ENCODE measurements around the gene CHAF1B. TPM values are rescaled to one million over a fixed set of nuclear protein-coding genes. Genes with fewer than 3 reads are reported as not detected.

The CHAF1B gene
- total and polyA plus RNA-seq, 7 donors = 0.68 to 12.6 (median 8.4) TPM

DNA sequence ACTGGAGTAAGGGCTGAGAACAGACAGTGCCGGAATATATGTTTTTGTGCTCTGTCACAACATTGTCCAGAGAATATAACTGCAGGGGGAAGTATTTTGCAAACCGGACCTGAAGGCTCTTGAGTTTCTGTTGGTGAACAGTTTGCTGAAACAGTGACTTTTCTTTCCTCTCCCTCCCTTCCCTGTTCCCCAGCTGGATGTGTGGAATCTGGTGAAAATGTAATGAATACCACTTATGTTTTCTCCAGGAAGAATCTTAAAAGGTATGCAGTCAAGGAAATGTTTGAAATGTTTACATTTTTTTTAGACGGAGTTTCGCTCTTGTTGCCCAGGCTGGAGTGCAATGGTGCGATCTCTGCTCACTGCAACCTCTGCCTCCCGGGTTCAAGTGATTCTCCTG, 23.4 kb downstream of the CHAF1B start:
- intact Hi-C loops (cut with DNase I) = loop anchor here in 1 of 2 donors (5.0 kb wide), 1 partner anchor 709 kb away; no protein-coding TSS in a partner anchor
- no peak overlapping the region for H3K4me3 ChIP-seq
- H3K4me1 ChIP-seq = no peaks in the 10 kb centered on the region
- no peaks in the 10 kb centered on the region for H3K27me3 ChIP-seq (ENCODE audit: insufficient read depth in 3 of 3, low read length in 2 of 3)
- 89 to 93% (median 90%) methylated on average over 6 of the region's 6 CpGs for WGBS, 3 donors
- DNase-seq (no peak), ATAC-seq (no peak)
- no peaks in the 10 kb centered on the region for H3K9me3 ChIP-seq
- peaks cover 0 to 84% of the 10 kb centered on the region in 2 donors for H3K36me3 ChIP-seq (ENCODE audit: insufficient read depth in 1 of 2, low read depth in 1 of 2)
- no peak overlapping the region for H3K27ac ChIP-seq
- TF ChIP-seq, protein P1, sequence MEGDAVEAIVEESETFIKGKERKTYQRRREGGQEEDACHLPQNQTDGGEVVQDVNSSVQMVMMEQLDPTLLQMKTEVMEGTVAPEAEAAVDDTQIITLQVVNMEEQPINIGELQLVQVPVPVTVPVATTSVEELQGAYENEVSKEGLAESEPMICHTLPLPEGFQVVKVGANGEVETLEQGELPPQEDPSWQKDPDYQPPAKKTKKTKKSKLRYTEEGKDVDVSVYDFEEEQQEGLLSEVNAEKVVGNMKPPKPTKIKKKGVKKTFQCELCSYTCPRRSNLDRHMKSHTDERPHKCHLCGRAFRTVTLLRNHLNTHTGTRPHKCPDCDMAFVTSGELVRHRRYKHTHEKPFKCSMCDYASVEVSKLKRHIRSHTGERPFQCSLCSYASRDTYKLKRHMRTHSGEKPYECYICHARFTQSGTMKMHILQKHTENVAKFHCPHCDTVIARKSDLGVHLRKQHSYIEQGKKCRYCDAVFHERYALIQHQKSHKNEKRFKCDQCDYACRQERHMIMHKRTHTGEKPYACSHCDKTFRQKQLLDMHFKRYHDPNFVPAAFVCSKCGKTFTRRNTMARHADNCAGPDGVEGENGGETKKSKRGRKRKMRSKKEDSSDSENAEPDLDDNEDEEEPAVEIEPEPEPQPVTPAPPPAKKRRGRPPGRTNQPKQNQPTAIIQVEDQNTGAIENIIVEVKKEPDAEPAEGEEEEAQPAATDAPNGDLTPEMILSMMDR (IDR thresholded peaks at IDR 0.05) = no peak

DNA sequence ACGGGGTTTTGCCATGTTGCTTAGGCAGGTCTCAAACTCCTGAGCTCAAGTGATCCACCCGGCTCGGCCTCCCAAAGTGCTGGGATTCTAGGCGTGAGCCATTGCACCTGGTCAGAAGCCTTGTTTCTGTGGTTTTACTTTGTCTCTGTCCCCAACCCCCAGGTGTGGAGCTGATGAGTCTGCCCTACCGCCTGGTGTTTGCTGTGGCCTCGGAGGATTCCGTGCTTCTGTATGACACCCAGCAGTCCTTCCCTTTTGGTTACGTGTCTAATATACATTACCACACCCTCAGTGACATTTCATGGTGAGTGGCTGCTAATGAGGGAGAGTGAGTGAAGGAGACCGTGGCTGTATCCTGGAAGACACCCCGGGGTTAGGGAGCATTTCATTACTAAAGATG, 26.1 kb downstream of the CHAF1B start:
- intact Hi-C loops (cut with DNase I) = no loop called here
- Histone ChIP-seq H3K27me3 (ENCODE audit: insufficient read depth in 3 of 3, low read length in 2 of 3) (no peaks in the 10 kb centered on the region), H3K9me3 (no peaks in the 10 kb centered on the region), H3K4me1 (no peaks in the 10 kb centered on the region), H3K27ac (no peak overlapping the region), H3K36me3 (ENCODE audit: insufficient read depth in 1 of 2, low read depth in 1 of 2) (peaks cover 0 to 85% of the 10 kb centered on the region in 2 donors), H3K4me3 (no peak overlapping the region)
- ATAC-seq (no peak), DNase-seq (peak in 1 of 2 donors; percentile 25)
- TF ChIP-seq, protein P1 (IDR thresholded peaks at IDR 0.05) = no peak
- 97 to 98% (median 97%) methylated on average over 10 of the region's 10 CpGs for WGBS, 3 donors

DNA sequence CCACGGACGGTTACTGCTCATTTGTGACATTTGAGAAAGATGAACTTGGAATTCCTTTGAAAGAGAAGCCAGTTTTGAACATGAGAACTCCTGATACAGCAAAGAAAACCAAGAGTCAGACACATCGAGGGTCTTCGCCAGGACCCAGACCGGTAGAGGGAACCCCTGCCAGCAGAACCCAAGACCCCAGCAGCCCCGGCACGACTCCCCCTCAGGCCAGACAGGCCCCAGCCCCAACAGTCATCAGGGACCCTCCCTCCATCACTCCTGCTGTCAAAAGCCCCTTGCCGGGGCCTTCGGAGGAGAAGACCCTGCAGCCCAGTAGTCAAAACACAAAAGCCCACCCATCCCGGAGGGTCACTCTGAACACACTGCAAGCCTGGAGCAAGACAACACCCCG, 27.7 kb downstream of the CHAF1B start:
- TF ChIP-seq, protein P1 (IDR thresholded peaks at IDR 0.05) = no peak
- ATAC-seq (no peak), DNase-seq (peak in 1 of 2 donors; percentile 31)
- intact Hi-C loops (cut with DNase I) = no loop called here
- Histone ChIP-seq H3K4me1 (no peaks in the 10 kb centered on the region), H3K27me3 (ENCODE audit: insufficient read depth in 3 of 3, low read length in 2 of 3) (no peaks in the 10 kb centered on the region), H3K36me3 (ENCODE audit: insufficient read depth in 1 of 2, low read depth in 1 of 2) (peaks cover 0 to 90% of the 10 kb centered on the region in 2 donors), H3K4me3 (no peak overlapping the region), H3K9me3 (no peaks in the 10 kb centered on the region), H3K27ac (no peak overlapping the region)
- WGBS, 3 donors = 90 to 96% (median 91%) methylated on average over 11 of the region's 11 CpGs

DNA sequence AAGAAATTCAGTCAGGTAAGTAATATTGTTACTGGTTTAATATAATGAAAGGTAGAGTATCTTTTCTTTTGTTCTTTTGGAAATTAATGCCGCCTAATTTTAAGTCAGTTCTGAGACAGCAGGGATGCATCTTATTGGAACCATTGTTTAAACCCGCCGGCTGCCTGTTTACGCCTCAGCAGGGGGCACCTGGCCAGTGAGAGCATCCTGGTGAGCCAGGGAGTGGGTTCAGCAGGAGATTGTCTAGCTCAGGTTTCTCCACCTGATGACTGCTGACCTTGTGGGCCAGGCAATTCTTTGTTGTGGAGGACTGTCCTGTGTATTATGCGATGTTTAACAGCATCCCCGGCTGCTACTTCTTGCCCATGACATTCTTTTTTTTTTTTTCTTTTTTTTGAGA, 30.2 kb downstream of the CHAF1B start:
- no peaks in the 10 kb centered on the region for H3K4me1 ChIP-seq
- no peak overlapping the region for H3K27ac ChIP-seq
- H3K9me3 ChIP-seq = no peaks in the 10 kb centered on the region
- intact Hi-C loops (cut with DNase I) = loop anchor here in 1 of 2 donors (5.0 kb wide), 1 partner anchor 512 kb away; no protein-coding TSS in a partner anchor
- no peaks in the 10 kb centered on the region for H3K27me3 ChIP-seq (ENCODE audit: insufficient read depth in 3 of 3, low read length in 2 of 3)
- DNase-seq (no peak), ATAC-seq (no peak)
- WGBS, 3 donors = 89 to 94% (median 93%) methylated on average over 6 of the region's 6 CpGs
- no peak overlapping the region for H3K4me3 ChIP-seq
- TF ChIP-seq, protein P1 (IDR thresholded peaks at IDR 0.05) = no peak
- H3K36me3 ChIP-seq (ENCODE audit: insufficient read depth in 1 of 2, low read depth in 1 of 2) = peaks cover 0 to 76% of the 10 kb centered on the region in 2 donors

DNA sequence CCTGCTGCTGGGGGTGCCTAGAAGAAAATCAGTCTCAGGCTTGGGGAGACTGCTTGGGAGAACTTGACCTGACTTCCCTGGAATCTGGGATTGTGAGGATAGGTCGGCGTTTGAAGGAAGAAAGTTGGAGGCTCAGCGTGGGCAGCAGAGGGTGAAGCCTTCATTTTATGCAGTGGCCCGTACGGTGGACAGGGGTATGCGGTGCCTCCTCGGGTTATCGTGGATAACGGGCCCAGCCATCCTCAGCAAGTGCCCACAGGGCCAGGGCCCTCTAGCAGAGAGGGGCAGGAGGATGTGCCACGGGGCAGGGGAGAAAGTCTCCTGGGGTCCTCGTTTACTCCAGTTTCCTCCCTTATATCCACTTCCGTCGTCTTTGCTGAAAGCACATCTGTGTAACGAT, 34.0 kb downstream of the CHAF1B start:
- DNase-seq = no peak
- WGBS, 3 donors = 88 to 90% (median 90%) methylated on average over 14 of the region's 14 CpGs
- Histone ChIP-seq H3K4me3 (no peak overlapping the region), H3K4me1 (no peaks in the 10 kb centered on the region), H3K9me3 (no peaks in the 10 kb centered on the region), H3K27me3 (ENCODE audit: insufficient read depth in 3 of 3, low read length in 2 of 3) (no peaks in the 10 kb centered on the region), H3K36me3 (ENCODE audit: insufficient read depth in 1 of 2, low read depth in 1 of 2) (peaks cover 0 to 38% of the 10 kb centered on the region in 2 donors), H3K27ac (no peak overlapping the region)
- ATAC-seq = no peak
- TF ChIP-seq, protein P1 (IDR thresholded peaks at IDR 0.05) = no peak
- intact Hi-C loops (cut with DNase I) = loop anchor here in 1 of 2 donors (5.0 kb wide), 1 partner anchor 508 kb away; no protein-coding TSS in a partner anchor

Measured in psoas muscle (tissue), 8 donors.